Adrenal gland (tissue), 5 donors: ENCODE results near the gene CPHXL2.

ENCODE experiments used
- CTCF ChIP-seq, 6 experiments: fragments of 450-650 bp in 4 of 6; fragments of 200-600 bp in 2 of 6; sonication (generic) in 1 of 6; IDR thresholded peaks; 1 replicate in 5 of 6; 2 replicates in 1 of 6; pipeline versions ENCODE4 v1.5.1 to v1.8.0; 2016 to 2021; ENCODE audit warnings: antibody characterized with exemption in 6 of 6, mild to moderate bottlenecking in 2 of 6, moderate library complexity in 1 of 6
- POLR2A ChIP-seq, 2 donors: fragments of 450-650 bp; IDR thresholded peaks; one replicate each; pipeline ENCODE4 v1.6.1; 2017; ENCODE audit warnings: antibody characterized with exemption in 2 of 2, mild to moderate bottlenecking in 2 of 2, moderate library complexity in 1 of 2
- donor health status: DM: no; HTN: no; CAD: no.

- TF ChIP-seq CTCF (IDR thresholded peaks at IDR 0.05) (no peak), POLR2A (IDR thresholded peaks at IDR 0.05) (no peak)
Measured at GRCh38 chr16:75660726-75661302, 16.0 kb downstream of the CPHXL2 start.
